ENCODE results near the gene DBH. TPM values are rescaled to one million over a fixed set of nuclear protein-coding genes. Genes with fewer than 3 reads are reported as not detected.

DBH gene
- polyA plus RNA-seq, 1 donor, result 0.72 TPM

- DNase-seq (ENCODE audit: low read depth), result no peak
Observed at GRCh38 chr9:133604214-133604613, 31.9 kb upstream of the DBH start.

GRCh38 chr9:133604856-133605255 is 31.3 kb upstream of the DBH start:
- no peak for DNase-seq (ENCODE audit: low read depth)

- no peak for DNase-seq (ENCODE audit: low read depth)
Observed at GRCh38 chr9:133605446-133605845, 30.7 kb upstream of the DBH start.

- DNase-seq (ENCODE audit: low read depth), result no peak
Observed at GRCh38 chr9:133605856-133606707, 30.1 kb upstream of the DBH start.

- DNase-seq (ENCODE audit: low read depth), result no peak
Observed at GRCh38 chr9:133606708-133607025, 29.5 kb upstream of the DBH start.

GRCh38 chr9:133607381-133607780 is 28.8 kb upstream of the DBH start:
- no peak for DNase-seq (ENCODE audit: low read depth)

- no peak for DNase-seq (ENCODE audit: low read depth)
Observed at GRCh38 chr9:133607976-133608375, 28.2 kb upstream of the DBH start.

- DNase-seq (ENCODE audit: low read depth), result no peak
Observed at GRCh38 chr9:133608382-133608781, 27.8 kb upstream of the DBH start.

- no peak for DNase-seq (ENCODE audit: low read depth)
Observed at GRCh38 chr9:133608889-133609288, 27.3 kb upstream of the DBH start.

GRCh38 chr9:133609311-133610098 is 26.7 kb upstream of the DBH start, which contains the start of gene FAM163B:
FAM163B (minus strand) TSS chr9:133609389; CDS start chr9:133580223, 29,166 bp downstream.
- peak; percentile 43 for DNase-seq (ENCODE audit: low read depth)

- DNase-seq (ENCODE audit: low read depth), result no peak
Observed at GRCh38 chr9:133610845-133611244, 25.3 kb upstream of the DBH start.

- no peak for DNase-seq (ENCODE audit: low read depth)
Observed at GRCh38 chr9:133612051-133612450, 24.1 kb upstream of the DBH start.

GRCh38 chr9:133612816-133613215 is 23.3 kb upstream of the DBH start:
- DNase-seq (ENCODE audit: low read depth), result no peak

- no peak for DNase-seq (ENCODE audit: low read depth)
Observed at GRCh38 chr9:133613432-133613831, 22.7 kb upstream of the DBH start.

- DNase-seq (ENCODE audit: low read depth), result no peak
Observed at GRCh38 chr9:133614056-133614455, 22.1 kb upstream of the DBH start.

GRCh38 chr9:133614678-133615077 is 21.5 kb upstream of the DBH start:
- DNase-seq (ENCODE audit: low read depth), result no peak

- no peak for DNase-seq (ENCODE audit: low read depth)
Observed at GRCh38 chr9:133615186-133615585, 21.0 kb upstream of the DBH start.

GRCh38 chr9:133615606-133616188 is 20.5 kb upstream of the DBH start:
- DNase-seq (ENCODE audit: low read depth), result no peak

- no peak for DNase-seq (ENCODE audit: low read depth)
Observed at GRCh38 chr9:133616643-133617405, 19.3 kb upstream of the DBH start.

- no peak for DNase-seq (ENCODE audit: low read depth)
Observed at GRCh38 chr9:133618726-133619125, 17.4 kb upstream of the DBH start.

- DNase-seq (ENCODE audit: low read depth), result no peak
Observed at GRCh38 chr9:133619791-133620190, 16.4 kb upstream of the DBH start.

- no peak for DNase-seq (ENCODE audit: low read depth)
Observed at GRCh38 chr9:133621725-133622267, 14.4 kb upstream of the DBH start.
